Measurements from ENCODE around the gene STIM2.

The STIM2 gene

GRCh38 chr4:27057662-27058061, 197.0 kb downstream of the STIM2 start:
- Histone ChIP-seq H3K36me3 (replicated peaks; ENCODE audit: insufficient read depth, low read length) (no peaks in the 10 kb centered on the region), H3K9me2 (replicated peaks; ENCODE audit: insufficient read depth, low read length) (no peaks in the 10 kb centered on the region), H3K9ac (ENCODE audit: low read length) (no peak overlapping the region), H3K4me2 (ENCODE audit: low read depth, low read length) (no peak overlapping the region), H3K9me3 (replicated peaks; ENCODE audit: insufficient read depth, low read length) (no peaks in the 10 kb centered on the region), H4K20me1 (ENCODE audit: insufficient read depth, low read length) (no peaks in the 10 kb centered on the region), H3K79me2 (ENCODE audit: low read length) (no peaks in the 10 kb centered on the region), H3F3A (ENCODE audit: insufficient read depth, low read length) (no peaks in the 10 kb centered on the region), H3K4me1 (ENCODE audit: low read length) (no peaks in the 10 kb centered on the region), H2AFZ (ENCODE audit: low read length) (no peak overlapping the region), H3K27me3 (replicated peaks; ENCODE audit: insufficient read depth, low read length) (no peaks in the 10 kb centered on the region), H3K4me3 (ENCODE audit: low read length) (no peak overlapping the region), H3K27ac (ENCODE audit: low read length) (no peak overlapping the region)
- no peak for TF ChIP-seq CTCF (IDR thresholded peaks at IDR 0.05; ENCODE audit: low read length)
- no peak for TF ChIP-seq EZH2 (optimal IDR thresholded peaks at IDR 0.05; ENCODE audit: low read depth, low read length)
- TF ChIP-seq EZH2phosphoT487 (IDR thresholded peaks at IDR 0.05; ENCODE audit: low read length) = no peak
- DNase-seq = no peak

- H3K4me3 ChIP-seq (ENCODE audit: low read length) = no peak overlapping the region
These were observed 198.3 kb downstream of the STIM2 start for GRCh38 chr4:27058819-27059406.

GRCh38 chr4:27059446-27059845, 198.8 kb downstream of the STIM2 start:
- Histone ChIP-seq H3K4me2 (ENCODE audit: low read depth, low read length) (no peak overlapping the region), H3K9ac (ENCODE audit: low read length) (no peak overlapping the region), H3K9me2 (replicated peaks; ENCODE audit: insufficient read depth, low read length) (no peaks in the 10 kb centered on the region), H3K4me3 (ENCODE audit: low read length) (no peak overlapping the region), H3K4me1 (ENCODE audit: low read length) (no peaks in the 10 kb centered on the region), H3K27ac (ENCODE audit: low read length) (no peak overlapping the region), H2AFZ (ENCODE audit: low read length) (no peak overlapping the region), H3K9me3 (replicated peaks; ENCODE audit: insufficient read depth, low read length) (no peaks in the 10 kb centered on the region), H3K79me2 (ENCODE audit: low read length) (no peaks in the 10 kb centered on the region), H4K20me1 (ENCODE audit: insufficient read depth, low read length) (no peaks in the 10 kb centered on the region), H3F3A (ENCODE audit: insufficient read depth, low read length) (no peaks in the 10 kb centered on the region), H3K27me3 (replicated peaks; ENCODE audit: insufficient read depth, low read length) (no peaks in the 10 kb centered on the region), H3K36me3 (replicated peaks; ENCODE audit: insufficient read depth, low read length) (no peaks in the 10 kb centered on the region)
- DNase-seq = no peak
- TF ChIP-seq CTCF (IDR thresholded peaks at IDR 0.05; ENCODE audit: low read length) (no peak), EZH2 (optimal IDR thresholded peaks at IDR 0.05; ENCODE audit: low read depth, low read length) (no peak), EZH2phosphoT487 (IDR thresholded peaks at IDR 0.05; ENCODE audit: low read length) (no peak)

More at GRCh38 chr4:27058819-27059406, 198.3 kb downstream of the STIM2 start:
- Histone ChIP-seq H3K9ac (ENCODE audit: low read length) (no peak overlapping the region), H3K79me2 (ENCODE audit: low read length) (no peaks in the 10 kb centered on the region), H3K4me2 (ENCODE audit: low read depth, low read length) (no peak overlapping the region), H3K9me2 (replicated peaks; ENCODE audit: insufficient read depth, low read length) (no peaks in the 10 kb centered on the region), H3K4me1 (ENCODE audit: low read length) (no peaks in the 10 kb centered on the region), H3F3A (ENCODE audit: insufficient read depth, low read length) (no peaks in the 10 kb centered on the region), H4K20me1 (ENCODE audit: insufficient read depth, low read length) (no peaks in the 10 kb centered on the region), H3K27ac (ENCODE audit: low read length) (no peak overlapping the region), H3K9me3 (replicated peaks; ENCODE audit: insufficient read depth, low read length) (no peaks in the 10 kb centered on the region), H3K36me3 (replicated peaks; ENCODE audit: insufficient read depth, low read length) (no peaks in the 10 kb centered on the region), H2AFZ (ENCODE audit: low read length) (no peak overlapping the region), H3K27me3 (replicated peaks; ENCODE audit: insufficient read depth, low read length) (no peaks in the 10 kb centered on the region)
- no peak for TF ChIP-seq CTCF (IDR thresholded peaks at IDR 0.05; ENCODE audit: low read length)
- DNase-seq = no peak

All from MM.1S (cell line).